ENCODE data around the gene AKNAD1.

DNA sequence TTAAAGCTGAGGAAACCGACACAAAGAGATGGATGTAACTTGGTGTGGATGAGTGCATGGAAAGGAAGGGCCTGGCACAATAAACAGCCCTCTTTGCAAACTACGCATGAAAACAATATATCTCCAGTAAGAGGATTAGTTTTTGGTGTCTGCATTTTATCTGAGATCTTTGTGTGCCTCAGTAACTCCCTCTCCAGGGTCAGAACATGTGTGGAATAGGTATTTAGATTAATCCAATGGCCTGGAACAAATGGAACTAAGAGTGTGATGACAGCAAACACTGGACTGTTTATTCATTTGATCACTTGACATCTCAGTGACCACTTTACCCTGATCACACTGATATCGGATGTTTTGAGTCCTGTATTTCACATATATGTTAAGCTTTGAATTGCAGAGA lies 45.3 kb downstream of the AKNAD1 start:
- TF ChIP-seq, protein P1, sequence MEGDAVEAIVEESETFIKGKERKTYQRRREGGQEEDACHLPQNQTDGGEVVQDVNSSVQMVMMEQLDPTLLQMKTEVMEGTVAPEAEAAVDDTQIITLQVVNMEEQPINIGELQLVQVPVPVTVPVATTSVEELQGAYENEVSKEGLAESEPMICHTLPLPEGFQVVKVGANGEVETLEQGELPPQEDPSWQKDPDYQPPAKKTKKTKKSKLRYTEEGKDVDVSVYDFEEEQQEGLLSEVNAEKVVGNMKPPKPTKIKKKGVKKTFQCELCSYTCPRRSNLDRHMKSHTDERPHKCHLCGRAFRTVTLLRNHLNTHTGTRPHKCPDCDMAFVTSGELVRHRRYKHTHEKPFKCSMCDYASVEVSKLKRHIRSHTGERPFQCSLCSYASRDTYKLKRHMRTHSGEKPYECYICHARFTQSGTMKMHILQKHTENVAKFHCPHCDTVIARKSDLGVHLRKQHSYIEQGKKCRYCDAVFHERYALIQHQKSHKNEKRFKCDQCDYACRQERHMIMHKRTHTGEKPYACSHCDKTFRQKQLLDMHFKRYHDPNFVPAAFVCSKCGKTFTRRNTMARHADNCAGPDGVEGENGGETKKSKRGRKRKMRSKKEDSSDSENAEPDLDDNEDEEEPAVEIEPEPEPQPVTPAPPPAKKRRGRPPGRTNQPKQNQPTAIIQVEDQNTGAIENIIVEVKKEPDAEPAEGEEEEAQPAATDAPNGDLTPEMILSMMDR (conservative IDR thresholded peaks at IDR 0.05; ENCODE audit: low read depth, low read length) = no peak
- TF ChIP-seq EZH2 (IDR thresholded peaks at IDR 0.05; ENCODE audit: low read length, unreplicated experiment) = no peak
- TF ChIP-seq EZH2phosphoT487 (IDR thresholded peaks at IDR 0.05; ENCODE audit: borderline replicate concordance, low read length) = no peak

All from PC-3 (cell line).